ENCODE data around the gene PIP5KL1.

The PIP5KL1 gene

DNA sequence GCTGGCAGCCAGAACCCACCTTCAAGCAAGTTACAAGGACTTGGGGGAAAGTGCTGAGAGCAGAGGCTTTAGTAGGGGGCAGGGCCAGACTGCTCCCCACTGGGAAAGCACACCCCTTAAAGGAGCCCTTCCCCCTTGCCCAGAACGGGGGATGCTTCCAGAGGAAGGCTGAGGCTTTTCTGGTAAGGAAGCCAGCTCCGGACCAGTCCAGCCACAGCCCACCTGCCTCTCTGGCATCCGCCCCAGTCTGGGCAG is 11.3 kb upstream of the PIP5KL1 start:
- no peaks in the 10 kb centered on the region for H3K4me1 ChIP-seq (ENCODE audit: insufficient read depth, low read length, poor library complexity, severe bottlenecking)
- H3K4me3 ChIP-seq (ENCODE audit: low read length, poor library complexity, severe bottlenecking), result no peak overlapping the region
- H3F3A ChIP-seq (ENCODE audit: low read depth), result no peaks in the 10 kb centered on the region
- peaks cover 6% of the 10 kb centered on the region for H3K79me2 ChIP-seq (ENCODE audit: insufficient read depth, low read length)
- H4K20me1 ChIP-seq (ENCODE audit: insufficient read depth, low read length, poor library complexity, severe bottlenecking), result peaks cover under 1% of the 10 kb centered on the region
- no peak overlapping the region for H3K9ac ChIP-seq (ENCODE audit: low read depth, low read length, poor library complexity, severe bottlenecking)
- peaks cover 37% of the 10 kb centered on the region; the same call in 1 of the 2 replicates for H3K36me3 ChIP-seq (ENCODE audit: insufficient read depth, low read length)
- no peaks in the 10 kb centered on the region for H3K9me3 ChIP-seq (ENCODE audit: insufficient read depth, low read depth, low read length)
- no peak overlapping the region for H3K4me2 ChIP-seq (ENCODE audit: low read depth, low read length, poor library complexity, severe bottlenecking)
- H3K9me2 ChIP-seq (replicated peaks; ENCODE audit: low read depth, low read length), result no peaks in the 10 kb centered on the region
- H2AFZ ChIP-seq (ENCODE audit: low read length), result no peak overlapping the region
- no peaks in the 10 kb centered on the region for H3K27me3 ChIP-seq (ENCODE audit: insufficient read depth, low read length, poor library complexity, severe bottlenecking)
- TF ChIP-seq CTCF (conservative IDR thresholded peaks at IDR 0.05; ENCODE audit: low read length) (no peak), EZH2phosphoT487 (IDR thresholded peaks at IDR 0.05; ENCODE audit: borderline replicate concordance) (no peak)

DNA sequence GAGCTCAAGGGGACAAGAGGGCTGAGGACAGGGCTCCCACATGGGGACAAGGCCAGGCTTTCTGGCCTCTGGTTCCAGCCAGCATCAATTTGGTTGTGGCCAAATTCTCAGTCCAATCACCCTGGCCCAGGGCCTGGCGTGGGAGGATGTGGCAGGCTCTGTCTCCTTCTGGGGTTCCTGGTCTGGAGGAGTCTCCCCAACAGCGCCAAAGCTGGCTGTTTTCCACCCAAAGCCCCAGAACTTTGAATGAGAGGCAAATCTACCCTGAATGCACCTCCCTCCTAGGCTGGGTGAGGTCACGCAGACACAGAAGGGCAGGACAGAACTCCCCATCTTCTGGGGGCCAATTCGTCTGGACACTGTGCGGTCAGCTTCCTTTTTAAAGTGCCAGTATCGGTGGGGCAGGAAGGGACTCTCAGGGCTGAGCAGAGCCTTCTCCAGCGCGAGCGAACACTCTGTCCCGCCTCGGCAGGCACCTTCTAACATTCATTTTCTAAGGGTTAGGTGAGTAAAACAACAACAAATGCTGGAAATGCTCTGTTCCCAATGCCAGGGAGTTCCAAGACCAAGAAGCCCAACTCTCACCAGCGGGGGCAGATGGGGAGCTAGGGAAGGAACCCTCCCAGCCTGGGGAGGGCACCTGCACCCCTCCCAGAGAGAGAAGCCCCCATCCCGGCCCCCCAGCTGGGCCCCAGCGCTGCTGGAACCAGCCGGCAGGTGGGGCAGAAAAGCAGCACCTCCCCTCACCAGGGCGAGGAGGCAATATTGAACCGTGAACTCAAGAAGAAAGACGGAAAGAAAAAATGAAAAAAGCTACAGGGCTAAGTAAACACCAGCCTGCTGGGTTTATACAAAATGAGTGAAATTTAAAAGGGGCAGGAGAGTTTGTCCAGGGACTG is 10.7 kb upstream of the PIP5KL1 start:
- H3K4me3 ChIP-seq (ENCODE audit: low read length, poor library complexity, severe bottlenecking), result no peak overlapping the region
- H3K4me1 ChIP-seq (ENCODE audit: insufficient read depth, low read length, poor library complexity, severe bottlenecking), result peaks cover 4% of the 10 kb centered on the region
- H3K9me2 ChIP-seq (replicated peaks; ENCODE audit: low read depth, low read length), result no peaks in the 10 kb centered on the region
- no peak overlapping the region for H3K9ac ChIP-seq (ENCODE audit: low read depth, low read length, poor library complexity, severe bottlenecking)
- no peaks in the 10 kb centered on the region for H3K27me3 ChIP-seq (ENCODE audit: insufficient read depth, low read length, poor library complexity, severe bottlenecking)
- H2AFZ ChIP-seq (ENCODE audit: low read length), result no peak overlapping the region
- no peaks in the 10 kb centered on the region for H3K9me3 ChIP-seq (ENCODE audit: insufficient read depth, low read depth, low read length)
- TF ChIP-seq CTCF (conservative IDR thresholded peaks at IDR 0.05; ENCODE audit: low read length) (no peak), EZH2phosphoT487 (IDR thresholded peaks at IDR 0.05; ENCODE audit: borderline replicate concordance) (no peak)
- peaks cover 5% of the 10 kb centered on the region for H4K20me1 ChIP-seq (ENCODE audit: insufficient read depth, low read length, poor library complexity, severe bottlenecking)
- peaks cover 37% of the 10 kb centered on the region; the same call in 1 of the 2 replicates for H3K36me3 ChIP-seq (ENCODE audit: insufficient read depth, low read length)
- peaks cover 12% of the 10 kb centered on the region for H3K79me2 ChIP-seq (ENCODE audit: insufficient read depth, low read length)
- H3F3A ChIP-seq (ENCODE audit: low read depth), result no peaks in the 10 kb centered on the region
- no peak overlapping the region for H3K4me2 ChIP-seq (ENCODE audit: low read depth, low read length, poor library complexity, severe bottlenecking)

- no peak for TF ChIP-seq CTCF (conservative IDR thresholded peaks at IDR 0.05; ENCODE audit: low read length)
- Histone ChIP-seq H3K4me2 (ENCODE audit: low read depth, low read length, poor library complexity, severe bottlenecking) (no peak overlapping the region), H3K4me1 (ENCODE audit: insufficient read depth, low read length, poor library complexity, severe bottlenecking) (peaks cover 11% of the 10 kb centered on the region), H3K4me3 (ENCODE audit: low read length, poor library complexity, severe bottlenecking) (no peak overlapping the region), H3K79me2 (ENCODE audit: insufficient read depth, low read length) (peaks cover 19% of the 10 kb centered on the region), H4K20me1 (ENCODE audit: insufficient read depth, low read length, poor library complexity, severe bottlenecking) (peaks cover 10% of the 10 kb centered on the region), H2AFZ (ENCODE audit: low read length) (no peak overlapping the region), H3K9ac (ENCODE audit: low read depth, low read length, poor library complexity, severe bottlenecking) (no peak overlapping the region), H3K27me3 (ENCODE audit: insufficient read depth, low read length, poor library complexity, severe bottlenecking) (no peaks in the 10 kb centered on the region), H3K9me3 (ENCODE audit: insufficient read depth, low read depth, low read length) (no peaks in the 10 kb centered on the region), H3F3A (ENCODE audit: low read depth) (no peaks in the 10 kb centered on the region), H3K9me2 (replicated peaks; ENCODE audit: low read depth, low read length) (no peaks in the 10 kb centered on the region), H3K36me3 (ENCODE audit: insufficient read depth, low read length) (peaks cover 37% of the 10 kb centered on the region; the same call in 1 of the 2 replicates)
Observed at GRCh38 chr9:127940593-127940992, 10.0 kb upstream of the PIP5KL1 start.
